Uterus (tissue), 4 donors: ENCODE data around the gene PSENEN. TPM values are rescaled to one million over a fixed set of nuclear protein-coding genes. Genes with fewer than 3 reads are reported as not detected.

ENCODE experiments used
- DNase-seq, 2 donors: peaks; one replicate each; pipeline ENCODE4 v3.0.0-alpha.2; 2019 to 2020
- H3K27ac ChIP-seq, 2 donors: fragments of 200-600 bp; sonication (generic); 1 replicate in 1 of 2; 2 replicates in 1 of 2; pipeline ENCODE4 v1.5.1; 2016 to 2018
- H3K27me3 ChIP-seq, 2 donors: fragments of 200-600 bp; sonication (generic); one replicate each; pipeline ENCODE4 v1.5.1; 2018 to 2019; ENCODE audit warnings: control low read depth in 1 of 2
- H3K36me3 ChIP-seq, 2 donors: fragments of 200-600 bp; sonication (generic); one replicate each; pipeline ENCODE4 v1.5.1; 2019; ENCODE audit warnings: control low read depth in 1 of 2
- H3K4me1 ChIP-seq, 2 donors: fragments of 200-600 bp; sonication (generic); one replicate each; pipeline ENCODE4 v1.5.1; 2018 to 2019; ENCODE audit warnings: control low read depth in 1 of 2
- H3K4me3 ChIP-seq, 2 donors: fragments of 200-600 bp; sonication (generic); 1 replicate in 1 of 2; 2 replicates in 1 of 2; pipeline ENCODE4 v1.5.1; 2018 to 2019; ENCODE audit warnings: mild to moderate bottlenecking in 1 of 2
- H3K9me3 ChIP-seq, 2 donors: fragments of 200-600 bp; sonication (generic); one replicate each; pipeline ENCODE4 v1.5.1; 2019; ENCODE audit warnings: control low read depth in 1 of 2
- POLR2A ChIP-seq, 2 donors: fragments of 450-650 bp; IDR thresholded peaks; one replicate each; pipeline ENCODE4 v1.6.1; 2016; ENCODE audit warnings: antibody characterized with exemption in 2 of 2, mild to moderate bottlenecking in 1 of 2, moderate library complexity in 1 of 2
- intact Hi-C: fragments of 100-400 bp; cut with DNase I; formaldehyde crosslinking; loops from one replicate; pipeline ENCODE4 v1.15.1; 2023; ENCODE audit warnings: low total_unique reads
- total RNA-seq, 4 donors: library from RNA; depleted of rRNA in 3 of 4; stranded (reverse); fragments of >200 nt in 3 of 4; gene quantifications; one replicate each; pipeline versions ENCODE4 v1.1.0 to v1.2.4, GENCODE V29; 2014 to 2023
- TF ChIP-seq, protein P1 (sequence below), 4 experiments: fragments of 200-600 bp in 2 of 4; fragments of 450-650 bp in 2 of 4; sonication (generic) in 2 of 4; IDR thresholded peaks; one replicate each; pipeline ENCODE4 v1.5.1; 2016 to 2019; ENCODE audit warnings: antibody characterized with exemption in 4 of 4, mild to moderate bottlenecking in 2 of 4, moderate library complexity in 1 of 4
- donor health status: DM: yes; HTN: yes; CAD: no.

PSENEN gene
- total RNA-seq, 4 donors from 2014 or later, result 5.3 to 37.3 (median 18.8) TPM

DNA sequence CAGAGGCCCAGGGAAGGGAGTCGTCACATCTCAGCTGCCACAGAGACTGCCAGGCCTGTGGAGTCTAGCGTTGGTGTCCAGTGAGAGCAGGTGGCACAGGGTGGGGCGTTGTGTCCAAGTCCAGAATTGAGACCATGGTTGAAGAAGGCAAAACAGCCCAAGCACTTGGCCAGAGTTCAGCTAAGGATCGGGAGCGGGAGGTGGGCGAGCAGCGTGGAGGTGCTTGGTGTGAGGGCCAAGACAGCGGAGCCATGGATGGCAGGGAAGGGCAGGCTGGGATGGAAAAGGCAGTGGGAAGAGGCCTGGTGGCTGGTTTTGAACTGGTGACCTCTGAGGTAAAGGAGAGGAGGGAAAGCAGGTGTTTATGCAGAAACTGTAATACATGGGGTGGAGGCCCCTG is 11.2 kb upstream of the PSENEN start:
- Histone ChIP-seq H3K4me1 (no peaks in the 10 kb centered on the region), H3K36me3 (no peaks in the 10 kb centered on the region), H3K27ac (no peak overlapping the region), H3K4me3 (no peak overlapping the region), H3K9me3 (no peaks in the 10 kb centered on the region), H3K27me3 (no peaks in the 10 kb centered on the region)
- DNase-seq, result no peak
- intact Hi-C loops, result no loop called here
- TF ChIP-seq, protein P1, sequence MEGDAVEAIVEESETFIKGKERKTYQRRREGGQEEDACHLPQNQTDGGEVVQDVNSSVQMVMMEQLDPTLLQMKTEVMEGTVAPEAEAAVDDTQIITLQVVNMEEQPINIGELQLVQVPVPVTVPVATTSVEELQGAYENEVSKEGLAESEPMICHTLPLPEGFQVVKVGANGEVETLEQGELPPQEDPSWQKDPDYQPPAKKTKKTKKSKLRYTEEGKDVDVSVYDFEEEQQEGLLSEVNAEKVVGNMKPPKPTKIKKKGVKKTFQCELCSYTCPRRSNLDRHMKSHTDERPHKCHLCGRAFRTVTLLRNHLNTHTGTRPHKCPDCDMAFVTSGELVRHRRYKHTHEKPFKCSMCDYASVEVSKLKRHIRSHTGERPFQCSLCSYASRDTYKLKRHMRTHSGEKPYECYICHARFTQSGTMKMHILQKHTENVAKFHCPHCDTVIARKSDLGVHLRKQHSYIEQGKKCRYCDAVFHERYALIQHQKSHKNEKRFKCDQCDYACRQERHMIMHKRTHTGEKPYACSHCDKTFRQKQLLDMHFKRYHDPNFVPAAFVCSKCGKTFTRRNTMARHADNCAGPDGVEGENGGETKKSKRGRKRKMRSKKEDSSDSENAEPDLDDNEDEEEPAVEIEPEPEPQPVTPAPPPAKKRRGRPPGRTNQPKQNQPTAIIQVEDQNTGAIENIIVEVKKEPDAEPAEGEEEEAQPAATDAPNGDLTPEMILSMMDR (IDR thresholded peaks at IDR 0.05), result no peak
- no peak for TF ChIP-seq POLR2A (IDR thresholded peaks at IDR 0.05)

DNA sequence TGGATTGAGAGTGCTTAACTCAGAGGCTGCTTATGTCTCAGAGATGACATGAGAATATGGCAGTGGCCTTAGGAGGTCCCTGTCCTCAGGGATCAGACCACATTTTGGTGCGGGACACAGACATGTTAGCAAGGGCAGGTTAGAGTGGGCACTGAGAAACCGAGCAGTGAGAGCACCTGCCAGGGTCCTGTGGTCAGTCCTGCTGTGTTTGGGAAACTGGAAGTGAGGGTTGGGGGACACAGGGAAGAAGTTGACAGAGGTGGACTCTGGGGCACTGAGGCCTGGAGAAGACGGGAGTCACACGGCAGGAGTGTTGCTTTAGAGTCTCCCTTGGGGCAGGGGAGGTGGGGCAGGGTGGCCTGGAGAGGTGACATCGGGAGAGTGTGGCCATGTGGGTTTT is 10.6 kb upstream of the PSENEN start:
- H3K27me3 ChIP-seq, result no peaks in the 10 kb centered on the region
- TF ChIP-seq, protein P1 (IDR thresholded peaks at IDR 0.05), result no peak
- TF ChIP-seq POLR2A (IDR thresholded peaks at IDR 0.05), result no peak
- H3K4me1 ChIP-seq, result peaks cover 0 to 6% of the 10 kb centered on the region in 2 donors
- no peaks in the 10 kb centered on the region for H3K36me3 ChIP-seq
- no peak overlapping the region for H3K27ac ChIP-seq
- intact Hi-C loops, result no loop called here
- no peak for DNase-seq
- H3K9me3 ChIP-seq, result no peaks in the 10 kb centered on the region
- H3K4me3 ChIP-seq, result no peak overlapping the region

DNA sequence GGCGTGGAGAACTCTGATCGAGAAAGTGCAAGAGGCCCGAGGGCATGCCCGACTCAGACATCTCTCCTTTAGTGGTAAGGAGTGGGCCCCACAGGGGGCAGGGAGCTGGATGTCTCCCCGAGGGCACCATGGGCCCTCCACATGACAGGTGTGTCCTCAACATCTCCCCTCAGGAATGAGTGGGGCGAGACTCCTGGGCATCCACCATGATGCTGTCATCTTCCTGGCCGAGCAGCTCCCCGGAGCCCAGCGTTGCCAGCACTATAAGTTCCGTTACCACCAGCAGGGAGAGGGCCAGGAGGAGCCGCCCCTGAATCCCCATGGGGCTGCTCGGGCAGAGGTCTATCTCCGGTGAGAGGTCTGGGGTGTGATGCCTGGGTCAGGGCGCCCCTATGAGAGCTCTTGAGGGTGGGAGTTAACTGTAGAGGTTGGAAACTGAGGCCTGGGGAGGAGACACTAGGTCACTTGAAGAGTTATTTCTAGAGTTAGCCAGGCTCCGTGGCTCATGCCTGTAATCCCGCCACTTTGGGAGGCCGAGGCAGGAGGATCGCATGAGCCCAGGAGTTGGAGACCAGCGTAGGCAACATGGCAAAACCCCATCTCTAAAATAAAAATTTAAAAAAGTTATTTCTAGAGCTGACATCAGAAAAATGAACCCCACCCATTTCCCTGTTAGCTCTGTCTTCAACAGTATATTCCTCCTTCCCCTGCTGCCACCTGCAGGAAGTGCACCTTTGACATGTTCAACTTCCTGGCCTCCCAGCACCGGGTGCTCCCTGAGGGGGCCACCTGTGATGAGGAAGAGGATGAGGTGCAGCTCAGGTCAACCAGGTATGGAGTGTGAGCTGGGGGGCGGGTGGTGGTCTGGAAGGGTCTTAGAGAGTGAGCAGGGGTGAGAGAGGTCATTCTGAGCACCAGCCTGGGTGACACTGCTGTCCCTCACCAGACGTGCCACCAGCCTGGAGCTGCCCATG is 8.3 kb upstream of the PSENEN start:
- no peak for TF ChIP-seq POLR2A (IDR thresholded peaks at IDR 0.05)
- TF ChIP-seq, protein P1 (IDR thresholded peaks at IDR 0.05), result no peak
- Histone ChIP-seq H3K27me3 (no peaks in the 10 kb centered on the region), H3K4me3 (no peak overlapping the region), H3K4me1 (peaks cover 0 to 10% of the 10 kb centered on the region in 2 donors), H3K36me3 (no peaks in the 10 kb centered on the region), H3K27ac (no peak overlapping the region), H3K9me3 (no peaks in the 10 kb centered on the region)
- intact Hi-C loops, result no loop called here
- DNase-seq, result no peak

DNA sequence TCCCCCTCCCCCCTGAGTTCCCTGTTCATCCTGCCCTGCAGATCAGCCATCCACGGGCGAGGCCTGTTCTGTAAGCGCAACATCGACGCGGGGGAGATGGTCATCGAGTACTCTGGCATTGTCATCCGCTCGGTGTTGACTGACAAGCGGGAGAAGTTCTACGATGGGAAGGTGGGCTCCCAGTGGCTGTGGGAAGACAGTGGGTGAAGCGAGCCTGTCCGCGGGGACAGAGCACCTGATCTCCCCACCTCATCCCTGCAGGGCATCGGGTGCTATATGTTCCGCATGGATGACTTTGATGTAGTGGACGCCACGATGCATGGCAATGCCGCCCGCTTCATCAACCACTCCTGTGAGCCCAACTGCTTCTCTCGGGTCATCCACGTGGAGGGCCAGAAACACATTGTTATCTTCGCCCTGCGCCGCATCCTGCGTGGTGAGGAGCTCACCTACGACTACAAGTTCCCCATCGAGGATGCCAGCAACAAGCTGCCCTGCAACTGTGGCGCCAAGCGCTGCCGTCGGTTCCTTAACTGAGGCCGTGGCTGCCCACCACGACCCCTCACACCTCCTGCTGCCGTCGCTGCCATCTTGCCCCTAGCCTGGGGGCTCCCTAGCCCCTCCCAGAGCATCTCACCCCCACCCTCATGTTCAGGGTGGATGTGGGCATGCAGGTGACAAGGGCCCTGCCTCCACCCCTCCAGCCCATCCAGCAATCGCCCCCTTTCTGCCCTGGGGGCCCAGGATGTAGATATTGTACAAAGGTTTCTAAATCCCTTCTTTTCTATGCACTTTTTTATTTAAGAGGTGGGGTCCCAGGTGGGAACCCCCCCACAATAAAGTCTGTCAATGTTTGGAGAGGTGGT is 7.2 kb upstream of the PSENEN start:
- peaks cover 0 to 10% of the 10 kb centered on the region in 2 donors for H3K4me1 ChIP-seq
- no peak overlapping the region for H3K4me3 ChIP-seq
- no peak overlapping the region for H3K27ac ChIP-seq
- no peaks in the 10 kb centered on the region for H3K36me3 ChIP-seq
- intact Hi-C loops, result no loop called here
- H3K9me3 ChIP-seq, result no peaks in the 10 kb centered on the region
- TF ChIP-seq POLR2A (IDR thresholded peaks at IDR 0.05), result no peak
- DNase-seq, result no peak
- no peaks in the 10 kb centered on the region for H3K27me3 ChIP-seq

DNA sequence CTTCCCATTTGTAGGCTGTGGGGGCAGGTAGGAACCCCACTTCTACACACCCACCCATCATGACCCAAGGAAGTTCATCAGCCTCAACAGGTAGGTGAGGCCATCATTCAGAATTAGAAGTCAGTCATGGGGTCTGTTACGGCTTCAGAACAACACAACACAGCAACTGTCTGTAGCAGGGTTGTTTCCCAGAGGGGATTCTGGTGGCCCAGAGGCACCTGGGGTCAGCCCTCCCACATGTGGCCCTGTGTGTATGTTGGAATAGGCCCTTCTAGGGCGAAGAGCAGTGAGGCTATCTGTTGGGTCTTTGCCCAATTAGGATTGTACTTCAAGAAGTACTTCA is 6.6 kb upstream of the PSENEN start:
- H3K9me3 ChIP-seq, result no peaks in the 10 kb centered on the region
- H3K4me1 ChIP-seq, result peaks cover 0 to 10% of the 10 kb centered on the region in 2 donors
- no peak for DNase-seq
- no peak overlapping the region for H3K27ac ChIP-seq
- H3K4me3 ChIP-seq, result no peak overlapping the region
- intact Hi-C loops, result no loop called here
- no peaks in the 10 kb centered on the region for H3K36me3 ChIP-seq
- TF ChIP-seq, protein P1 (IDR thresholded peaks at IDR 0.05), result no peak
- no peak for TF ChIP-seq POLR2A (IDR thresholded peaks at IDR 0.05)
- no peaks in the 10 kb centered on the region for H3K27me3 ChIP-seq
